CD14-positive monocyte (primary cell): Measurements from ENCODE around the gene ETS1. TPM values are rescaled to one million over a fixed set of nuclear protein-coding genes. Genes with fewer than 3 reads are reported as not detected.

Experiments used
- DNase-seq, 3 donors: peaks; one replicate each; pipeline ENCODE4 v3.0.0-alpha.2; 2011 to 2022
- H2AFZ ChIP-seq: 2 replicates; pipeline ENCODE4 v1.6.0; 2012; ENCODE audit warnings: mild to moderate bottlenecking, low read depth, low read length, inconsistent platforms; ENCODE audit not compliant: insufficient read depth, poor library complexity, severe bottlenecking
- H3K27ac ChIP-seq, 2 donors: 1 replicate in 1 of 2; 2 replicates in 1 of 2; pipeline ENCODE4 v1.5.1; 2012 to 2013; ENCODE audit warnings: low read length in 2 of 2, control low read depth in 1 of 2, inconsistent platforms in 1 of 2, low read depth in 1 of 2, mild to moderate bottlenecking in 1 of 2
- H3K27me3 ChIP-seq, 2 donors: one replicate each; pipeline versions ENCODE4 v1.6.0 to v1.6.1; 2011 to 2013; ENCODE audit warnings: low read length in 2 of 2; ENCODE audit not compliant: control insufficient read depth in 2 of 2, insufficient read depth in 2 of 2
- H3K36me3 ChIP-seq, 2 donors: replicated peaks in 1 of 2; 1 replicate in 1 of 2; 2 replicates in 1 of 2; pipeline versions ENCODE4 v1.5.1 to v1.6.1; 2012 to 2013; ENCODE audit warnings: low read length in 2 of 2, control low read depth in 1 of 2, inconsistent platforms in 1 of 2, mild to moderate bottlenecking in 1 of 2; ENCODE audit not compliant: insufficient read depth in 2 of 2, control insufficient read depth in 1 of 2
- H3K4me1 ChIP-seq, 2 donors: 1 replicate in 1 of 2; 2 replicates in 1 of 2; pipeline versions ENCODE4 v1.5.1 to v1.6.1; 2012 to 2013; ENCODE audit warnings: low read length in 2 of 2, control low read depth in 1 of 2, inconsistent platforms in 1 of 2, mild to moderate bottlenecking in 1 of 2, moderate library complexity in 1 of 2; ENCODE audit not compliant: insufficient read depth in 2 of 2, control insufficient read depth in 1 of 2
- H3K4me2 ChIP-seq: replicated peaks from 2 replicates; pipeline ENCODE3; 2012; ENCODE audit warnings: low read length, moderate library complexity, mild to moderate bottlenecking; ENCODE audit not compliant: poor library complexity, severe bottlenecking; ENCODE audit errors: extremely low read depth
- H3K4me3 ChIP-seq, 3 experiments: fragments of 200-600 bp in 1 of 3; sonication (generic) in 1 of 3; replicated peaks in 1 of 3; 1 replicate in 2 of 3; 2 replicates in 1 of 3; pipeline ENCODE4 v1.5.1; 2011 to 2013; ENCODE audit warnings: low read length in 3 of 3, mild to moderate bottlenecking in 3 of 3, control low read depth in 2 of 3, low read depth in 2 of 3, inconsistent platforms in 1 of 3, moderate library complexity in 1 of 3
- H3K79me2 ChIP-seq: 2 replicates; pipeline ENCODE4 v1.6.0; 2012; ENCODE audit warnings: mild to moderate bottlenecking, control low read depth, inconsistent platforms, low read length, moderate library complexity; ENCODE audit not compliant: insufficient read depth
- H3K9ac ChIP-seq: 2 replicates; pipeline ENCODE4 v1.6.0; 2017; ENCODE audit warnings: low read length, mild to moderate bottlenecking; ENCODE audit not compliant: insufficient read depth, poor library complexity, severe bottlenecking
- H3K9me3 ChIP-seq, 2 donors: replicated peaks in 1 of 2; 1 replicate in 1 of 2; 2 replicates in 1 of 2; pipeline versions ENCODE4 v1.5.1 to v1.6.1; 2012 to 2013; ENCODE audit warnings: low read length in 2 of 2, control low read depth in 1 of 2; ENCODE audit not compliant: control insufficient read depth in 1 of 2, insufficient read depth in 1 of 2
- H4K20me1 ChIP-seq: 2 replicates; pipeline ENCODE4 v1.6.0; 2012; ENCODE audit warnings: mild to moderate bottlenecking, low read length, control low read depth, moderate library complexity; ENCODE audit not compliant: insufficient read depth
- H3K27ac Mint-ChIP-seq, 7 donors: one replicate each; pipeline ENCODE4 v1.8.0; 2020; ENCODE audit warnings: mild to moderate bottlenecking in 7 of 7, mixed read lengths in 7 of 7, moderate library complexity in 6 of 7, inconsistent platforms in 2 of 7
- H3K27me3 Mint-ChIP-seq, 3 donors: one replicate each; pipeline ENCODE4 v1.8.0; 2021 to 2022; ENCODE audit warnings: low read depth in 3 of 3, mild to moderate bottlenecking in 3 of 3, mixed read lengths in 3 of 3, moderate library complexity in 3 of 3, inconsistent platforms in 1 of 3
- H3K36me3 Mint-ChIP-seq, 2 donors: one replicate each; pipeline ENCODE4 v1.8.0; 2020; ENCODE audit warnings: mixed read lengths in 2 of 2, inconsistent platforms in 1 of 2, mild to moderate bottlenecking in 1 of 2
- H3K4me1 Mint-ChIP-seq: one replicate; pipeline ENCODE4 v1.8.0; 2020; ENCODE audit warnings: mild to moderate bottlenecking, mixed read lengths
- H3K4me3 Mint-ChIP-seq, 2 donors: one replicate each; pipeline ENCODE4 v1.8.0; 2020; ENCODE audit warnings: mild to moderate bottlenecking in 2 of 2, mixed read lengths in 2 of 2, moderate library complexity in 1 of 2
- H3K9me3 Mint-ChIP-seq, 7 donors: one replicate each; pipeline ENCODE4 v1.8.0; 2020 to 2022; ENCODE audit warnings: mixed read lengths in 7 of 7, mild to moderate bottlenecking in 6 of 7, moderate library complexity in 6 of 7, inconsistent platforms in 2 of 7
- CTCF ChIP-seq: fragments of 200-600 bp; IDR thresholded peaks from one replicate; pipeline ENCODE4 v1.8.0; 2022; ENCODE audit warnings: antibody characterized with exemption, mild to moderate bottlenecking
- WGBS: methylation state at CpG from one replicate; pipeline ENCODE4 v1.1.5; 2013; ENCODE audit warnings: missing lambda C conversion rate; ENCODE audit not compliant: insufficient coverage; 5-methylcytosine and 5-hydroxymethylcytosine counted together
- intact Hi-C, 2 donors: fragments of 100-400 bp; cut with micrococcal nuclease; formaldehyde crosslinking; loops; one replicate each; pipeline versions ENCODE4 v1.15.0 to v1.15.1; 2023
- polyA plus RNA-seq, 3 donors: library from polyadenylated mRNA; depleted of rRNA in 1 of 3; unstranded in 2 of 3; stranded (reverse) in 1 of 3; fragments of 300-500 nt in 2 of 3; fragments of >200 nt in 1 of 3; fragmentation: Illumina TruSeq in 2 of 3; gene quantifications; 1 replicate in 2 of 3; 2 replicates in 1 of 3; pipeline ENCODE4 v1.2.3, GENCODE V29; 2012 to 2021

ETS1 gene
- polyA plus RNA-seq, 3 donors = 0.67 to 1.6 (median 1.6) TPM

- 79% methylated on average over 3 of the region's 7 CpGs for WGBS
- Mint-ChIP-seq H3K4me3 (no peak overlapping the region), H3K27me3 (peaks cover 1 to 3% (median 2%) of the 10 kb centered on the region in 3 donors), H3K27ac (peak overlapping the region in 1 of 7 donors; percentile 46), H3K9me3 (no peaks in the 10 kb centered on the region), H3K36me3 (no peaks in the 10 kb centered on the region), H3K4me1 (peaks cover 30% of the 10 kb centered on the region)
- no peaks in the 10 kb centered on the region for H3K79me2 ChIP-seq
- H3K27ac ChIP-seq = no peak overlapping the region
- no peaks in the 10 kb centered on the region for H3K9me3 ChIP-seq
- no peak overlapping the region for H3K4me3 ChIP-seq
- no peak for DNase-seq
- H3K4me1 ChIP-seq = peaks cover 18 to 27% of the 10 kb centered on the region in 2 donors
- no peaks in the 10 kb centered on the region for H3K27me3 ChIP-seq
- TF ChIP-seq CTCF = no peak
- H3K36me3 ChIP-seq = no peaks in the 10 kb centered on the region
- H3K9ac ChIP-seq = no peak overlapping the region
- H4K20me1 ChIP-seq = no peaks in the 10 kb centered on the region
- no peak overlapping the region for H3K4me2 ChIP-seq
- no peak overlapping the region for H2AFZ ChIP-seq
- intact Hi-C loops = loop anchor here (5.0 to 10.0 kb wide), 3 partner anchors 41 to 464 kb away; partner anchors contain the start of gene ETS1 (in 1 of the 2)
Measured at GRCh38 chr11:128628686-128629085, 41.3 kb upstream of the ETS1 start.

- Histone ChIP-seq H3K4me2 (no peak overlapping the region), H3K9me3 (no peaks in the 10 kb centered on the region), H3K79me2 (no peaks in the 10 kb centered on the region), H4K20me1 (no peaks in the 10 kb centered on the region), H3K27ac (no peak overlapping the region), H3K4me3 (no peak overlapping the region), H2AFZ (no peak overlapping the region), H3K27me3 (no peaks in the 10 kb centered on the region), H3K36me3 (no peaks in the 10 kb centered on the region), H3K4me1 (peaks cover 18 to 27% of the 10 kb centered on the region in 2 donors), H3K9ac (no peak overlapping the region)
- intact Hi-C loops = loop anchor here (5.0 to 10.0 kb wide), 3 partner anchors 41 to 463 kb away; partner anchors contain the start of gene ETS1 (in 1 of the 2)
- H3K36me3 Mint-ChIP-seq = no peaks in the 10 kb centered on the region
- no peak overlapping the region for H3K4me3 Mint-ChIP-seq
- peak overlapping the region in 1 of 7 donors; percentile 29 for H3K27ac Mint-ChIP-seq
- H3K9me3 Mint-ChIP-seq = no peaks in the 10 kb centered on the region
- no CpG with 5 or more reads among the region's 5 CpGs for WGBS
- TF ChIP-seq CTCF = no peak
- peaks cover 3 to 4% (median 3%) of the 10 kb centered on the region in 3 donors for H3K27me3 Mint-ChIP-seq
- peaks cover 30% of the 10 kb centered on the region for H3K4me1 Mint-ChIP-seq
- DNase-seq = no peak
Measured at GRCh38 chr11:128628325-128628673, 40.9 kb upstream of the ETS1 start.
